GM12878 (cell line): ENCODE measurements around the gene TEDC1. TPM values are rescaled to one million over a fixed set of nuclear protein-coding genes. Genes with fewer than 3 reads are reported as not detected.

Experiments
- ATAC-seq: fragments of 200-7000 bp; cut with Tn5 transposase; 3 replicates; pipeline ENCODE4 v1.9.1; 2020; ENCODE audit warnings: mild to moderate bottlenecking, moderate library complexity
- BruUV-seq: library from RNA; stranded (reverse); fragments of 400-500 nt; replicated peaks from 2 replicates; lab custom pipeline; 2021; lab: Mats Ljungman, UMichigan
- CTCF ChIA-PET: fragments of 300-600 bp; sonication (Branson Sonifier 250); formaldehyde crosslinking; extraction: SDS; loops from one replicate; lab custom pipeline; 2021; ENCODE audit warnings: inconsistent platforms; lab: Yijun Ruan, JAX
- POLR2A ChIA-PET: fragments of 350-600 bp; formaldehyde crosslinking; extraction: SDS; loops from one replicate; lab custom pipeline; 2021; ENCODE audit warnings: inconsistent platforms; lab: Charles Lee
- RAD21 ChIA-PET: fragments of 300-600 bp; sonication (Branson Sonifier 250); formaldehyde crosslinking; loops from one replicate; lab custom pipeline; 2023; ENCODE audit warnings: antibody characterized with exemption; ENCODE audit not compliant: unreplicated experiment; lab: Charles Lee
- SMC1A ChIA-PET: fragments of 300-600 bp; sonication (Branson Sonifier 250); formaldehyde crosslinking; loops from one replicate; lab custom pipeline; 2023; ENCODE audit not compliant: unreplicated experiment, uncharacterized antibody; lab: Charles Lee
- DNase-seq: peaks from one replicate; pipeline ENCODE4 v3.0.0-alpha.2; 2011; ENCODE audit warnings: low read depth, low spot score
- FAIRE-seq: peaks from 3 replicates; lab custom pipeline; 2011; peaks lifted over from hg19 to GRCh38; lab: Jason Lieb, UNC
- H2AFZ ChIP-seq: 2 replicates; pipeline ENCODE4 v1.6.0; 2011; ENCODE audit warnings: low read depth, low read length, control low read depth; ENCODE audit not compliant: control insufficient read depth
- H3K27ac ChIP-seq: 2 replicates; pipeline ENCODE4 v1.5.1; 2011; ENCODE audit warnings: control low read depth; ENCODE audit not compliant: control insufficient read depth, insufficient read depth
- H3K27me3 ChIP-seq, 2 experiments: replicated peaks in 1 of 2; 2 replicates each; pipeline versions ENCODE4 v1.6.0 to v1.6.1; 2011; ENCODE audit warnings: low read length in 1 of 2; ENCODE audit not compliant: control insufficient read depth in 2 of 2, insufficient read depth in 2 of 2
- H3K36me3 ChIP-seq, 2 experiments: 2 replicates each; pipeline ENCODE4 v1.5.1; 2011; ENCODE audit warnings: low read length in 1 of 2; ENCODE audit not compliant: control insufficient read depth in 2 of 2, insufficient read depth in 2 of 2
- H3K4me1 ChIP-seq: 2 replicates; pipeline ENCODE4 v1.6.1; 2011; ENCODE audit warnings: mild to moderate bottlenecking, low read length, moderate library complexity, mixed read lengths; ENCODE audit not compliant: control insufficient read depth, insufficient read depth
- H3K4me2 ChIP-seq: 2 replicates; pipeline ENCODE4 v1.6.0; 2011; ENCODE audit warnings: control low read depth; ENCODE audit not compliant: control insufficient read depth, insufficient read depth
- H3K4me3 ChIP-seq: fragments of 200-600 bp; sonication (generic); 2 replicates; pipeline ENCODE4 v1.5.1; 2016
- H3K79me2 ChIP-seq: 2 replicates; pipeline ENCODE4 v1.6.0; 2011; ENCODE audit warnings: low read length; ENCODE audit not compliant: control insufficient read depth, insufficient read depth
- H3K9ac ChIP-seq: 2 replicates; pipeline ENCODE4 v1.8.0; 2011; ENCODE audit warnings: low read length, control low read depth, mixed read lengths; ENCODE audit not compliant: control insufficient read depth, insufficient read depth
- H3K9me3 ChIP-seq: replicated peaks from 3 replicates; pipeline ENCODE4 v1.5.1; 2011; ENCODE audit warnings: mild to moderate bottlenecking, low read length; ENCODE audit not compliant: control insufficient read depth, insufficient read depth
- H4K20me1 ChIP-seq: 2 replicates; pipeline ENCODE4 v1.6.0; 2011; ENCODE audit not compliant: control insufficient read depth, insufficient read depth
- BHLHE40 ChIP-seq, 2 experiments: fragments of 450-650 bp in 1 of 2; IDR thresholded peaks; 2 replicates each; pipeline ENCODE4 v1.6.1; 2011 to 2017; ENCODE audit warnings: low read depth in 2 of 2, borderline replicate concordance in 1 of 2, improper control_type of control experiment in 1 of 2, low read length in 1 of 2, mild to moderate bottlenecking in 1 of 2
- BMI1 ChIP-seq: fragments of 450-650 bp; IDR thresholded peaks from 2 replicates; pipeline ENCODE4 v1.6.1; 2016; ENCODE audit warnings: mild to moderate bottlenecking, moderate library complexity, borderline replicate concordance
- EP300 ChIP-seq, 2 experiments: fragments of 150-350 bp in 1 of 2; IDR thresholded peaks; 2 replicates each; pipeline ENCODE4 v1.6.1; 2011 to 2012; ENCODE audit warnings: low read depth in 2 of 2, low read length in 2 of 2, borderline replicate concordance in 1 of 2, improper control_type of control experiment in 1 of 2, inconsistent platforms in 1 of 2; ENCODE audit not compliant: control insufficient read depth in 1 of 2
- ESRRA ChIP-seq: IDR thresholded peaks from 2 replicates; pipeline ENCODE4 v1.6.1; 2012; ENCODE audit warnings: mild to moderate bottlenecking, low read length, improper control_type of control experiment
- HCFC1 ChIP-seq: fragments of 150-350 bp; IDR thresholded peaks from 2 replicates; pipeline ENCODE4 v1.6.1; 2014; ENCODE audit warnings: low read length
- HDGF ChIP-seq: fragments of 450-650 bp; IDR thresholded peaks from 2 replicates; pipeline ENCODE4 v1.6.1; 2016; ENCODE audit warnings: antibody characterized with exemption
- IKZF1 ChIP-seq: fragments of 450-650 bp; conservative IDR thresholded peaks from 2 replicates; pipeline ENCODE4 v1.6.1; 2017; ENCODE audit warnings: antibody characterized with exemption, mild to moderate bottlenecking
- KLF5 ChIP-seq: fragments of 450-650 bp; IDR thresholded peaks from 2 replicates; pipeline ENCODE4 v1.6.1; 2014; ENCODE audit warnings: mild to moderate bottlenecking; ENCODE audit not compliant: partially characterized antibody
- MEF2B ChIP-seq: fragments of 450-650 bp; IDR thresholded peaks from 2 replicates; pipeline ENCODE4 v1.6.1; 2018; ENCODE audit warnings: mild to moderate bottlenecking, moderate library complexity; ENCODE audit not compliant: partially characterized antibody, poor library complexity, severe bottlenecking
- MTA2 ChIP-seq: fragments of 450-650 bp; IDR thresholded peaks from 2 replicates; pipeline ENCODE4 v1.6.1; 2016; ENCODE audit warnings: low read depth, mild to moderate bottlenecking, moderate library complexity
- MXI1 ChIP-seq: fragments of 150-350 bp; IDR thresholded peaks from 2 replicates; pipeline ENCODE4 v1.6.1; 2011; ENCODE audit warnings: low read depth, mild to moderate bottlenecking, inconsistent platforms, low read length, improper control_type of control experiment
- MYB ChIP-seq: fragments of 150-350 bp; IDR thresholded peaks from 2 replicates; pipeline ENCODE4 v1.6.1; 2014; ENCODE audit warnings: mild to moderate bottlenecking, low read depth, low read length, borderline replicate concordance
- NBN ChIP-seq: fragments of 450-650 bp; IDR thresholded peaks from 2 replicates; pipeline ENCODE4 v1.6.1; 2016
- NR2C1 ChIP-seq: fragments of 450-650 bp; IDR thresholded peaks from 2 replicates; pipeline ENCODE4 v1.6.1; 2017; ENCODE audit warnings: antibody characterized with exemption, mild to moderate bottlenecking, moderate library complexity
- NR2F1 ChIP-seq: fragments of 450-650 bp; conservative IDR thresholded peaks from 2 replicates; pipeline ENCODE4 v1.6.1; 2017; ENCODE audit warnings: mild to moderate bottlenecking
- RAD21 ChIP-seq: IDR thresholded peaks from 2 replicates; pipeline ENCODE4 v1.6.1; 2011; ENCODE audit warnings: mild to moderate bottlenecking, low read depth, low read length, moderate library complexity; ENCODE audit not compliant: insufficient read depth
- RB1 ChIP-seq: fragments of 450-650 bp; formaldehyde crosslinking; IDR thresholded peaks from 2 replicates; pipeline ENCODE4 v1.6.1; 2017; ENCODE audit warnings: mild to moderate bottlenecking, borderline replicate concordance
- SMAD1 ChIP-seq: fragments of 450-650 bp; IDR thresholded peaks from 2 replicates; pipeline ENCODE4 v1.6.1; 2018; ENCODE audit warnings: mild to moderate bottlenecking, low read depth; ENCODE audit not compliant: partially characterized antibody
- TCF3 ChIP-seq: IDR thresholded peaks from 2 replicates; pipeline ENCODE4 v1.6.1; 2012; ENCODE audit warnings: low read depth, mild to moderate bottlenecking, low read length, borderline replicate concordance; ENCODE audit not compliant: insufficient read depth
- WGBS: methylation state at CpG from one replicate; pipeline ENCODE4 v1.1.6; 2016; ENCODE audit warnings: low lambda C conversion rate; ENCODE audit not compliant: insufficient replicate concordance, insufficient coverage; ENCODE audit errors: missing lambda C conversion rate; 5-methylcytosine and 5-hydroxymethylcytosine counted together
- in situ Hi-C: fragments of 300-500 bp; cut with MboI; formaldehyde crosslinking; loops from 9 replicates; pipeline ENCODE4 v1.14.3; 2018; ENCODE audit warnings: mixed read lengths
- intact Hi-C: fragments of 100-400 bp; cut with micrococcal nuclease; formaldehyde crosslinking; loops from one replicate; pipeline ENCODE4 v1.14.2; 2022; ENCODE audit not compliant: unreplicated experiment
- polyA plus RNA-seq, 11 experiments: library from polyadenylated mRNA; depleted of rRNA in 4 of 11; unstranded in 6 of 11; stranded (reverse) in 5 of 11; fragments of >200 nt; fragmentation: Nextera tagmentation in 4 of 11; fragmentation: Illumina TruSeq in 1 of 11; extraction: Ambion mirVana in 4 of 11; extraction: Trizol in 1 of 11; gene quantifications; 1 replicate in 1 of 11; 2 replicates in 10 of 11; pipeline versions ENCODE4 v1.2.1 to v1.2.3, GENCODE V29; 2011 to 2016; ENCODE audit warnings: inconsistent platforms in 2 of 11, missing spikeins in 2 of 11, low read depth in 1 of 11
- total RNA-seq, 4 experiments: library from RNA; depleted of rRNA in 3 of 4; stranded (reverse); fragments of >200 nt in 3 of 4; fragmentation: Illumina TruSeq in 1 of 4; extraction: Trizol in 1 of 4; gene quantifications; 2 replicates each; pipeline versions ENCODE4 v1.2.1 to v1.2.3, GENCODE V29; 2013 to 2021
- TF ChIP-seq, protein P1 (sequence below): fragments of 450-650 bp; conservative IDR thresholded peaks from 2 replicates; pipeline ENCODE4 v1.6.1; 2017; ENCODE audit warnings: mild to moderate bottlenecking, moderate library complexity
- TF ChIP-seq, protein P2 (sequence below): fragments of 450-650 bp; IDR thresholded peaks from 2 replicates; pipeline ENCODE4 v1.6.1; 2014; ENCODE audit warnings: mild to moderate bottlenecking

The TEDC1 gene
- total and polyA plus RNA-seq, 10 of the 15 experiments (the other 5 are each of a cell fraction or from before 2014, with no cell fraction given), result 0.19 to 34.2 (median 14.5) TPM

GRCh38 chr14:105481886-105482457 lies 9.1 kb upstream of the TEDC1 start:
- no peaks in the 10 kb centered on the region for H3K36me3 ChIP-seq
- in situ Hi-C loops, result no loop called here
- no peak overlapping the region for H3K9ac ChIP-seq
- peaks cover 30% of the 10 kb centered on the region for H3K4me1 ChIP-seq
- ChIA-PET POLR2A (interaction anchor here (0.6 to 2.2 kb wide), 3 partner anchors 8 to 83 kb away, joined by 3 to 23 read pairs (median 3); no protein-coding TSS in a partner anchor), SMC1A (interaction anchor here (2.4 kb wide), 1 partner anchor 8 kb away, joined by 39 read pairs; the partner anchor contains the start of gene TEDC1), CTCF (interaction anchor here (0.7 to 2.9 kb wide), 9 partner anchors 9 to 112 kb away, joined by 3 to 103 read pairs (median 7); partner anchors contain the start of gene TEDC1), RAD21 (interaction anchor here (0.7 to 2.3 kb wide), 5 partner anchors 8 to 115 kb away, joined by 3 to 74 read pairs (median 3); no protein-coding TSS in a partner anchor)
- no peaks in the 10 kb centered on the region for H4K20me1 ChIP-seq
- DNase-seq (peak; percentile 62), FAIRE-seq (peak; percentile 95), ATAC-seq (peak; percentile 69)
- intact Hi-C loops, result loop anchor here (1.0 to 10.0 kb wide), 2 partner anchors 7 to 417 kb away; partner anchors contain the start of gene GPR132
- peak overlapping the region; percentile 77 for H3K4me2 ChIP-seq
- no TSS peak for BruUV-seq
- no peak overlapping the region for H3K27ac ChIP-seq
- under 1% methylated on average over 18 of the region's 18 CpGs for WGBS
- H3K9me3 ChIP-seq, result no peaks in the 10 kb centered on the region
- peaks cover 0 to 2% of the 10 kb centered on the region in 2 experiments; a peak in 3 of 4 replicates for H3K27me3 ChIP-seq
- no peaks in the 10 kb centered on the region for H3K79me2 ChIP-seq
- no peak overlapping the region; the same call in 1 of the 2 replicates for H3K4me3 ChIP-seq
- H2AFZ ChIP-seq, result peak overlapping the region; percentile 19
- peak; percentile 70; the same call in 1 of the 2 replicates for TF ChIP-seq NR2F1
- peak; percentile 16; the same call in 1 of the 2 replicates for TF ChIP-seq NR2C1
- TF ChIP-seq RAD21, result no peak
- peak; percentile 72 for TF ChIP-seq MEF2B
- TF ChIP-seq TCF3, result 0 out of 2 replicates have a peak, but pooled peaks have one; percentile 16
- TF ChIP-seq MXI1, result peak; percentile 86
- TF ChIP-seq HDGF, result peak; percentile 85
- TF ChIP-seq, protein P1, sequence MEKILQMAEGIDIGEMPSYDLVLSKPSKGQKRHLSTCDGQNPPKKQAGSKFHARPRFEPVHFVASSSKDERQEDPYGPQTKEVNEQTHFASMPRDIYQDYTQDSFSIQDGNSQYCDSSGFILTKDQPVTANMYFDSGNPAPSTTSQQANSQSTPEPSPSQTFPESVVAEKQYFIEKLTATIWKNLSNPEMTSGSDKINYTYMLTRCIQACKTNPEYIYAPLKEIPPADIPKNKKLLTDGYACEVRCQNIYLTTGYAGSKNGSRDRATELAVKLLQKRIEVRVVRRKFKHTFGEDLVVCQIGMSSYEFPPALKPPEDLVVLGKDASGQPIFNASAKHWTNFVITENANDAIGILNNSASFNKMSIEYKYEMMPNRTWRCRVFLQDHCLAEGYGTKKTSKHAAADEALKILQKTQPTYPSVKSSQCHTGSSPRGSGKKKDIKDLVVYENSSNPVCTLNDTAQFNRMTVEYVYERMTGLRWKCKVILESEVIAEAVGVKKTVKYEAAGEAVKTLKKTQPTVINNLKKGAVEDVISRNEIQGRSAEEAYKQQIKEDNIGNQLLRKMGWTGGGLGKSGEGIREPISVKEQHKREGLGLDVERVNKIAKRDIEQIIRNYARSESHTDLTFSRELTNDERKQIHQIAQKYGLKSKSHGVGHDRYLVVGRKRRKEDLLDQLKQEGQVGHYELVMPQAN, result 0 out of 2 replicates have a peak, but pooled peaks have one; percentile 33
- no peak for TF ChIP-seq HCFC1
- no peak for TF ChIP-seq ESRRA
- TF ChIP-seq NBN, result peak; percentile 23; the same call in 1 of the 2 replicates
- TF ChIP-seq EP300 (IDR thresholded peaks at IDR 0.05; ENCODE audit: borderline replicate concordance in 1 of 2, control insufficient read depth in 1 of 2, low read depth in 2 of 2, low read length in 2 of 2), result peak; percentile 38 to 96; a peak in 3 of 4 replicates
- TF ChIP-seq SMAD1, result peak; percentile 92
- peak; percentile 60 for TF ChIP-seq KLF5
- TF ChIP-seq BHLHE40 (IDR thresholded peaks at IDR 0.05; ENCODE audit: borderline replicate concordance in 1 of 2, low read depth in 2 of 2, low read length in 1 of 2), result peak in 1 of 2 experiments; percentile 47; a peak in 1 of 4 replicates
- TF ChIP-seq IKZF1, result peak; percentile 6
- TF ChIP-seq RB1, result 0 out of 2 replicates have a peak, but pooled peaks have one; percentile 33
- peak; percentile 24; the same call in 1 of the 2 replicates for TF ChIP-seq MTA2
- TF ChIP-seq BMI1, result peak; percentile 96
- TF ChIP-seq MYB, result 0 out of 2 replicates have a peak, but pooled peaks have one; percentile 23
- TF ChIP-seq, protein P2, sequence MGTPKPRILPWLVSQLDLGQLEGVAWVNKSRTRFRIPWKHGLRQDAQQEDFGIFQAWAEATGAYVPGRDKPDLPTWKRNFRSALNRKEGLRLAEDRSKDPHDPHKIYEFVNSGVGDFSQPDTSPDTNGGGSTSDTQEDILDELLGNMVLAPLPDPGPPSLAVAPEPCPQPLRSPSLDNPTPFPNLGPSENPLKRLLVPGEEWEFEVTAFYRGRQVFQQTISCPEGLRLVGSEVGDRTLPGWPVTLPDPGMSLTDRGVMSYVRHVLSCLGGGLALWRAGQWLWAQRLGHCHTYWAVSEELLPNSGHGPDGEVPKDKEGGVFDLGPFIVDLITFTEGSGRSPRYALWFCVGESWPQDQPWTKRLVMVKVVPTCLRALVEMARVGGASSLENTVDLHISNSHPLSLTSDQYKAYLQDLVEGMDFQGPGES, result no peak
